ENCODE data around the gene HRH4.

The HRH4 gene

DNA sequence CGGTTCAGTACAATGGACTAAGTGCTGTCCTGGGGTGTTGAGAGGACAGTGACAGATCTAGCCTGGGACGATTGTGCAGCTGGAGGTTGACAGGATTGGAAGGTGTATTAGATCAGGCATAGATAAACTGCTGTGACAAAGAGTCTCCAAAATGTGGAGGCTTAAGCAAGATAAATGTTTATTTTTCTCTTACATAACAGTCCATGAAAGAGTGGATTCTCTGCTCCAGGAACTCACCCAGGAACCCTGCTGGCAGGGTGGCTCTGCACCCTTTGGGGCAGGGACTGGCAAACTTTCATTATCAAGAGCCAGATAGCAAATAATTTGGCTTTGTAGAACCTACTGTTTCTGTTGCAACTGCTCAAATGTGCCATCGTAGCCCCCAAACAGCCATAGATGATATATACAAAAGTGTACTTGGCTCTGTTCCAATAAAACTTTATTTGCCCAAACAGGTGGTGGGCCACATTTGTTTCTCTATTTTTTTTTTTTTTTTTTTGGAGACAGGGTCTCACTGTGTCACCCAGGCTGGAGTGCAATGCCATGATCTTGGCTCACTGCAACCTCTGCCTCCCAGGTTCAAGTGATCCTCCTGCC is 9.7 kb downstream of the HRH4 start:
- no peak for DNase-seq

DNA sequence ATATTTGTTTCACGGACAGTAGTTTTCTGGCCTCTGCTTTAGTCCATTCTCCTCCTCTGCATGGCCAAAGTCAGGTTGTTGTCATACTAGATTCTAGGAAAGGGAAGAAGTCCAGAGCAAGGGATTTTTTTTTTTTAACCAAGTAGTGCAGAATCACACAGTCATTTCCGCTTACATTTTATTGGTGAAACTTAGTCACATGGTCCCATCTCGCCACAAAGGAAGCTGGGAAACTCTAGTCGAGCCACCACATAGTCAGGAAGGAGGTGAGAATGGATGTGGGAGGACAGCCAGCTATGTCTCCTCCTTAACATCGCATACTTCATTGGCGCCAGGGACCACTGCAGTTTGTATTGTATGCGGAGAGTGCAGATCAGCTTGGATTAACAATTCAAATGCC is 10.4 kb downstream of the HRH4 start:
- no peak for DNase-seq

DNA sequence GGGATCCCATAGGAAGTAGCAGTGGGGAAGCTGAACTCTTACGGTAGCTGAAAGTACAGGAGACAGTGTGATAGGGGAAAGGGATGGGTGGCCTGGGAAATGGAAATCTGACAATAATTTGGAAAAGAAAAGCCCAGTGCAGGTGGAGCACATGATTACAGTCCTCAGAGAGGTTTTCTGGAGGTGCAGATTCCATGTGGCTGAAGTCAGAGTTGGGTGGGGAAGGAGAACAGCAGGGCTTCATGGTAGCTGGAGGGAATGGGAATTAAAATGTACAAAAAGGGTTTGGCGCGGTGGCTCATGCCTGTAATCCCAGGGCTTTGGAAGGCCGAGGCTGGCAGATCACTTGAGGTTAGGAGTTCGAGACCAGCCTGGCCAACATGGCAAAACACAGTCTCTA is 12.2 kb downstream of the HRH4 start:
- DNase-seq: no peak

DNA sequence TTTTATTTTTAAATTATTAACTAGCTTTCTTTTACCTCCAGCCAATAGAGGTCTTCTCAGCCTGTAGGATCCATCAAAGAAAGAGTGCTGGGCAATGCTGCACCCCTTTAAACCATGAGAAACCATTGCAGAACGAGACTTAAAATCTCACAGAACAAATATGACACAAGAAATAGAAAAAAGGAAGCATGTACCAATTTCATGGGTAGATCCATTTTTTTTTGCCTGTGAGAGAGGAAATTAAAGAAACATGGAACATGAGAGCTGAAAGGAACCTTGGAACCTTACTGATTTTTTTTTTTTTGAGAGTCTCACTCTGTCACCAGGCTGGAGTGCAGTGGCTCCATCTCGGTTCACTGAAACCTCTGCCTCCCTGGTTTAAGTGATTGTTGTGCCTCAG is 14.0 kb downstream of the HRH4 start:
- no peak for DNase-seq

DNA sequence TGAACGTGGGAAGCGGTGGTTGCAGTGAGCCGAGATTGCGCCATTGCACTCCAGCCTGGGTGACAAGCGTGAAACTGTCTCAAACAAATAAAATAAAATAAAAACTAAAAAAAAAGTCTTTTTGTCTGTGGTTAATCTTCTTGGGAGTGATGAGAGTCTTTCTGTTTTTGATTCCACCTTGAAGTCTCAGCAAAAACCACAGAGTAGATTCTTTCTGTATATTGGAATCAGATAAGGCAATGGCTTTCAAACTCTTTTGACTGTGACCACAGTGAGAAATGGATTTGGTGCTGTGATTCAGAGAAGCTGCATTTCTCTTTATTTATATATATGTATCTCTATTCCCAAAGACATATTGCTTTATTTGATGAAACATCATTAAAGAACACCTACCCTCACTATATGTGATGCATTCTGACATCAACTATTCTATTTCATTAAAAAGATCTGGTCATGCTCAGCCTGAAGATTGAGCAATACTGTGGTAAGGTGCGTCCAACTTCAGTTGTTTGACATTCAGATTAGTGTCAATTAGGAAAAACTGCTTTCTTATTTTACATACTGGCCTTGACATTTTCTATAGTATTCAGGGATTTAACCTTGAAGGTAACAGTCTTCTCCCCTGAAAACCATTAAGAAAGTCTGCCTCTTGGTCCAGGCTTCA is 15.6 kb downstream of the HRH4 start:
- no peak for DNase-seq

DNA sequence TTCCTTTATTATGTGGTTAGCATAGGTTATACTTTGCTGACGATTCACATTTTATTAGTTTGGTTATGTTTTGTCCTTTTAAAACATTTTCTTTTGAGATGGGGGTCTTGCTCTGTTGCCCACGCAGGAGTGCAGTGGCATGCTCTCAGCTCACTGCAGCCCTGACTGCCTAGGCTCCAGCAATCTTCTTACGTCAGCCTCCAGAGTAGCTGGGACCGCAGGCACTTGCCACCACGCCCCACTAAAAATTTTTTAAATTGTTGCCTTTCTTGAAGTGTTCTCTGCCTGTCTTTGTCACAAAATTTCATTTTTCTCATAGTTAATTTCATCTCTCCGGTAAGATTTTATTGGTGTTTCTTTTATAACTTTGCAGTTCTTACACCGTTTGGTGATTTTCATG is 18.9 kb downstream of the HRH4 start:
- DNase-seq: no peak

DNA sequence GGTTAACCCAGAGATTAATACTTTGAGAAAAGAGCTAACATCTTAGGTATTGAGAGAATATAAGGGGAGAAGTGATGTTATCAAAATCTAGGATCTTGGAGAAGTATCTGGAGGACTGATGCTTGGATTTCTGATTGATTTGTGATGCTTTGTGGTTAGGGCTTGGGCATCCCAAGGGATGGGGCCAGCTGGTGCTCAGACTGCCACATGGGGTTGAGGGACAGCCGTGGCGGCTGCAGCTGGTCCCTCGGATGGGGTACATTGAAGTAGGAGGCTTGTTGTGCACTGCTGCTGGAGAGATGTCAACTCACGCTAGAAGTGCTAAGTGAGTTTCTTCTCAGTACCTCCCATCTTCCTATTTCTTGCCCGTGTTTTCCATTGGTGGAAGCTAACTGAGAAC is 22.4 kb downstream of the HRH4 start:
- no peak for DNase-seq

DNA sequence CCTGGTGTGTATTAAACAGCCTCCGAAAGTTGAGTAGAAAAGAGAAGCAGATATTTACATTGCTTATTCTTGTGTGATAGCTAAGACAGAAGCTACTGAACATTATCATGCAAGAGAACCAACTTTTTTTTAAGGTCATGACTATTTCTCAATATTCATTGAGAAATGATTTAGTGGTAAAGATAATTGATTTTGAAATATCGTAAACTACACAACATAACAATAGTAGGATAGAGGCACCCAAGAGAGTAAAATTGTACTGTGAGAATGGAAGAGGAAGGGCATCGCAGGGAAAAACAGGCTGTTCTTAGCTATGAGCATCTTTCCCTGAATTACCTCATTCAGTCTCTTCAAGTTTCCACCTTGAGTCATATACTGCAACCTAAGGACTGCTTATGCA is 25.2 kb downstream of the HRH4 start:
- no peak for DNase-seq

DNA sequence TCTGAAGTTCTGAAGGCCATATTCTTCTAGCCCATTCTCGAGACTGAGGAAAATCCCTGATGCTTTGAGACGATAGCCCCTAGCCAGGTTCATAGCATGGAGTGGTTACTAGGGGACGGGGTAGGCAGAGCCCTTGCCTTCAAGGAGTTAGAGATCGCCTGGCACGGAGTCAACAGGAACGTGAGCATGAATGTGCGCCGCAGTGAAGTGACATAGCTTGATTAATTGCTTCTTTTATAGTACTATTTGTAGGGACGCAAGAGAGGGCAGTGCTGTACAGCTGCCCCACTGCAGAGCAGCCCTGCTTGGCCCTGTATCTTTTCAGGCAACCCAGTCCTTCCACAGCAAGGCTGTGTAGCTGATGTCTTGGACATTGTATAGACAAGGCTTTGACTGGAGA is 26.2 kb downstream of the HRH4 start:
- peak; percentile 24 to 25 for DNase-seq

DNA sequence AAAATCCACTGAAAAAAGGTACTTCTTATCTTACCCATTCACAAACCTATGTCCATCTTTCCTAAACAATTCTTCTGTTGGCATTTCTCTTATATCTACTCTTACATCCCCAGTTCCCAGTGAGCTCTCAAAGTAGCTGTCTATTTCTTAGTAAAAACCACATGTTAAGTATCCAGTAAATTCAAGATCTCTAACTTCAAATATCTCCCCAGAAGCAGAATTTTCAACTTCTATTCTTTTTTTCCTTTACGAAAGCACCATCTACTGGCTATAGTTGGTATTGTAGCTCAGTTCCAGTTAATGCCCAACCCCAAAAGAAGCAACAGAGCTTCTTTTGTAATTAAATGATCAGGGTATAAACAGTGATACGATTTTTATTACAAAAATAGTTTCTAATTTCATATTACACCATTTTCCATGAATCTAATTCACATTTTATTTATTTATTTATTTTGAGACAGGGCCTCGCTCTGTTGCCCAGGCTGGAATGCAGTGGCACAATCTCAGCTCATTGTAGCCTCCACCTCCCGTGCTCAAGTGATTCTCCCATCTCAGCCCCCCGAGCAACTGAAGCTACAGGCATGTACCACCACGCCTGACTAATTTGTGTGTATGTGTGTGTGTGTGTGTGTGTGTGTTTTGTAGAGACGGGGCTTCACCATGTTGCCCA is 28.5 kb downstream of the HRH4 start:
- peak in 1 of 2 experiments; percentile 13 for DNase-seq

DNA sequence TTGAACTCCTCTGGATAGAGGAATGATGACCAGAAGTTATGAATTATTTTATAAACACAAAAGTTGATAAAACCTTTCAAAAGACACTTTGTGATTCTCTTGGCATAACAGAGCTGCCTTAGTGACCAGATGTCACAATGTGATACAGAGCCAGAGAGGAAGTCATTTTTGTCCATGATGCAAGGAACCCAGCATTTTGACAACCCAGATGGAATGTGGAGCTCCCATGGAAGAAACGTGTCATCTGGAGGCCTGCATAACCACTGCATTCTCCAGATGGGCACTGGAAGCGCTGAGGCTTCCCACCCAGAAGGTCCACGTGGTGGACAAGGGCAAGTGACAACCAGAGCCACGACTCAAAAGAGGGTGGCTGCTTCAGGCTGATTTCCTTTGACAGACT is 30.1 kb downstream of the HRH4 start:
- DNase-seq: no peak

DNA sequence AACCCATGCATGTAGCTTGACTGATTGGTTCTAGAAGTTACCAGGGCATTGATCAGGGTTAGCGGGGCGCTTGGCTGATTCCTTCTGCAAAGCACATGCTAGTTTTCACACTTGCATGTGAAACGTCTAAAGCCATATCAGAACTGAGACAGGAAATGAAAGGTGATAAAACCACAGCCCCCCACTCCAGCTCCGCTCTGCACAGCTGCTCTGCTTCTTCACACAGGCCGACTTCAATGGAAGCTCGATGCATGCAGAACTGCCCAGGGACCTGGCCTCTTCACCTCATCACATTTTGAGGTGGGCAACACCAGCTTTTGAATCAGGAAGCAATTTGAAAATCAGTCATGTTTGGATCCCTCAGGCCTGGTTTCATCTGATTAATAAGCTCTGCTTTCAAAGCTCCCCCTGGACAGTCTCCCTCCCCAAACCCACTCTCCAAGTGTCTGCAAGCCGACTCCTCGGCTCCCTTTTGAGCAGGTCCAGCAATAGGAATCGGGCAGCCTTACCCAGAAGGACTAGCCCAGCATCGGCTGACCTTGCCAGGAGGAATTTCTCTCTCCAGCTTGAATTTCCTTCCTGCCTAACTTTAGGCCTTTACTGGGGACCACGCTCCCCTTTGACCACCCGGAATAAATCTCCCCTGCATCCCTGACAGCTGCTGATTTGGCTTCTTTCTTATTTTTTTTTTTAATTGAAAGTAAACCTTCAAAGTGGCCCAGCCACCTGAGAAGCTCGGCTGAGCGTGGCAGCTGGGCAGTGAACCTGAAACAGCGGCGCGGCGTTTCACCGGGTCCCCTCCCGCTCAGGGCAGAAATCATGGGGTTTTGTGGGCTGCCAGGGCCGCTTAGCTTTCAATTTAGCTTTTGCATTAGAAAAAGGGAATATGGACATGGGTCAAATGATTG is 31.7 kb downstream of the HRH4 start:
- peak in 1 of 2 experiments; percentile 43 for DNase-seq

DNA sequence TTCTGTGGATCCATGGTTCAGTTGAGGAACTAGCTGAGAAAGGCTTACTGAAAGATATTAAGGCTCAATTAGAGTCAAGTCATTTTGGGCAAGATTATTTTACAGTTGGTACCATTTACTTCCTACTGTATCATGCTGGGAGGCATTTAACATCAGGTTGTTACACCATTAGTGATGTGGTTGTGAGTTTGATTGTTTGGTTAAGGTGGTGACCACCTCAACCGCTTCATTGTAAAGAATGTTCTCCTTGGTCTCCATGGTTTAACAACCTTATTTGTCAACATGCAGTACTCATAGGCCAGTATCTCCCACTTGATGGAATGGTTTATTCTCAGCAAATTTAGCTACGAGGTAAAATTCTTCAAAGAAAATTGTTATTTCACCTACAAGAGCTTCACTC is 34.1 kb downstream of the HRH4 start:
- DNase-seq: no peak

DNA sequence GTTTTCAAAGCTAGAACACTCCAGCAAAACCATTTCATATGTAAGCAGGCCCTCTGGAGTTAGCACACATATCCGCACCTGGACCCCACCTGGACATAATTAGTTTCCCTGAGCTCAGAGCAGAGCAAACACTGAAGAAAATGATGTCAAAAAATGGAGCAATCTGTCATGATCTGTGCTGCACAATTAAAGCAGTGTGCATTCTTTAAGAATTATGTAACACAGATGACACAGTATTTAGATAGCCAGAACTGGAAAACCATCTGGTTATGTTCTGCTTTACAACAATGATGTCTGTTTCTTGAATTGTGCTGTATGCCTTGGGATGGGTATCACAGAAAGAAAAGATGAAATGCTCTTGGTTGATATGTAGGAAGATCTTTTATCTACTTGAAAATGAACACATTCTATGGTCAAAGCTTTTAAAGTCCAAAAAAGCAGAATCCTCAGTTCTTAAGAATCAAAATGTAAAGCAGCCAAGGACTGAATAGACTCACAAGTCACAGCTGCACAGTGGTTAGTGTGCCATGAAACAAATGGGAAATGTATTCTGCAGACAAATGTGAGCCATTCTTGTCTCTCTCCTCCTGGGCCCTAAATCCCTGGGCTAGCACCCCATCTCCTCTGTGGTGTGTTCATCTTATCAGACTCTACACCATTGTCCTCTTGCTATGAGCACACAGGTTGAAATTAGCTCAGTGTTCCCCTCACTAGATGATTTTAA is 36.8 kb downstream of the HRH4 start:
- peak; percentile 20 to 37 for DNase-seq

DNA sequence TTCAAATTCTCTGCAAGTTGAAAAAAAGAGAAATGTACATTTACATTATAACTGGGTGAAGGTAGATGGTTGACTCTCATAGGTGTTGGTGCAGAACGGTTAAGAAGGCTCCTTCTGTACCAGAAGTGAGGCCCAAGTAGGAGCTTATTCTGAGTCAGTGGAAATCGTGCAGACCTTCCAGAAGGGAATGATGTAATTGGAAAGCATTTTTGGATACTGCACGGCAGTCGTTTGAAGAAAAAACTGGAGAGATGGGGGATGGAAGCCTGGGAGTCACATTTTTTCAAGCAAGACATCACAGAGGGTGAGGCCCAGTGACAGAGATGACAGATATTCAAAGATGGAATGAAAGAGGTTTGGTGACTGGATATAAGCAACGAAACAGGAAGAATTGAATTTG is 39.4 kb downstream of the HRH4 start:
- DNase-seq: no peak

DNA sequence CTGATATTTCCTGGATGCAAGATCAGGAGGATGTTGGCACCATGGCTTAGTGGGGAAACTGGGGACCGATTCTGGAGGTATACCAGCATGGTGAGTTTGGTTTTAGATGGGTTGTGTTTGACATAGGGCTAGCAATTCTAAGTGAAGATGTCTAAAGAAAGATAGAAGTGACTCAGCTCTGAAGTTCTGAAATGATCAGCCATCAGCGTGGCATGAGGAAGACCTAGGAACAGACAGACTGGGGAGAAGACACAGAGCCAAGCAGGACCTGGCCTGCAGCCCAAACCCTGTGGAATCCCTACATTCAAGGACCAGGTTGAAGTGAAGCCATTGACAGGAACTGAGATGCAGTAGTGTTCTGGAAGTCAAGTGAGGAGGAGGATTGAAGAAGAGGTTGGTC is 39.8 kb downstream of the HRH4 start:
- no peak for DNase-seq

DNA sequence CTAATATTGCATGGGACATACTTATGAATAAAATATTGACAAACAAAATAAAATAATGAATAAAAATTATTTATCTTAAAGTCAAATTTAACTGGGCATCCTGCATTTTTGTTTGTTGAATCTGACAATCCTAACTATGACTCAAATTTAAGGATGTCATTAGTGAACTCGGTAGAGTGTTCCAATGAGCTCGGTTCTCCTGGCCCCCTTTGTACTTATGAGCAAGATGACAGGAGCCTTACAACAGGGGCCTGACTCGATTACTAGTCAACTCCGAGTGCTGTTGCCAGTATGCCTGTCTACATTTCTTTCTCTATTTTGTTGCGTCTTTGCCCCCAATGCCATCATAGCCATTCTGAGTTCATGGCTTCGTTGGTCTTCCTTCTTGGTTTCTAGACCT is 40.3 kb downstream of the HRH4 start:
- no peak for DNase-seq

DNA sequence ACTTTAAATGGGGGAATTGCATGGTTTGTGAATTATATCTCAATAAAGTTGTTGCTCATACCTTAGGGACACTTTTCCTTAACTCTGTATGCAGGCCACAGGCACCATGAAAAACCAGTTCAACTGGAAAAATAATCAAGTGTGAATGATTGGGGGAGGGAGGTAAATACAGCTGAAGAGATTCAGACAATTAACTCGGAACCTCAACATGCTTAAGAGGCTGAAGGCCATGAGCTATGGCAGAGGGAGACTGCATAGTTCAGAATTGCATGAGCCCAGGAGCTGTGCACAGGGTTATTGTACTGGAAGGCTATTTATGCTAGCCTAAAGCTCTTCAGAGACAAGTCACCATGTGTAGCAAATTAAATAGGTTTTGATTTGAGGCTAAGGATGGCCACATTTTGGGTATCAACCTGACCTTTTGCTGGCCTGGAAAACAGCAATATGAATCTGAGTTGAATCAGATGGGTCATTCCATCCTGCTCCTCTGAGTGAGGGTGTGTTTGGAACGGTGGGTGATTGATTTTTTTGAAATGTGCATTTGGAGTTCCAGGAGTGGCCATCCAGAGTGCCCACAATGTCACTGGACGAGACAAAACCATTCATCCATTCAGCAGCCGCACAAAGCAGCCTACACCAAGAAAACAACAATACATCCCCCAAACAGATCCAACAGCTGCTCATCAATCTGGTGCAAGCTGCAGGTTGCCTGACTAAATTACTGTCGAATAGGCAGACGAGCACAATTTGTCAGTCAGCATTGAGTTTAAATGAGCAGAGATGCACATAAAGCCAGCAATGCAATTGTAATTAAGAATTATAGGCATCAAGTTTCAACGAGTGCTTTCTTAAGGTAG is 42.5 kb downstream of the HRH4 start:
- no peak for DNase-seq

DNA sequence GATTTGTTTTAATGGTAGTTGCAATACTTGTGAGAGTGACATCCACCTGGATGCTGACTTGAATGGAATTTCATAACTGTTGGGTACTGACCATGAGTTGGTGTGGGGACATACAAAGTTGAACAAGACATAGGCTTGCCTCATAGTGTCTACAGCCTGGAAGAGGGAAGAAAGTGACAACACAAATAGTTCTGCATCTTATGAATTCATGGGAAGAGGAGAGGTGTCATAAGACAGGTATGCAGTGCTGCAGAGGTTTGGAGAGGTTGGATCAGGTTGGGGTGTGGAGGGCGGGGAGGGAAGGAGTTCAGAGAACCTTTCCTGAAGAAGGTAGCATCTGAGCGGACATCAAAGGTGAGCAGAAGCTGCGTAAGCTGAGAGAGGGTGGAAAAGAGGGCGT is 44.0 kb downstream of the HRH4 start:
- DNase-seq: no peak

DNA sequence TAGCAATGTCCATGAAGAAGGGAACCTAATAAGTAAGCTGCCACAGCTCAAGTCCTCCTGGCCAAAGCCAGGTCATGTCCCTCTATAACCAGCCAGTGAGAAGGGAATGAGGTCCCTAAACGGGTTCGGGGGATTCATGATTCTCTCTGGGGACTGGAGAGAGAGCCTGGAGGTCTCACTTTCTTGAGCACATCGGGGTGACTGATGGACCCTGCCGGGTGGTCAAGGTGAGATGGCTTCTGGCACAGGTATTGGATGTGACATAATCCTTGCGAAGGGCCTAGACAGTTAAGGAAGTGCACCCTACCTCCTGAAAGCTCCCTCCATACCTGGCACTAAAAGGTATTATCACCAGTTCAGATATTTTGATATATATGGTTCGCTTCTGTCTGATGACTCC is 45.7 kb downstream of the HRH4 start:
- DNase-seq: no peak

DNA sequence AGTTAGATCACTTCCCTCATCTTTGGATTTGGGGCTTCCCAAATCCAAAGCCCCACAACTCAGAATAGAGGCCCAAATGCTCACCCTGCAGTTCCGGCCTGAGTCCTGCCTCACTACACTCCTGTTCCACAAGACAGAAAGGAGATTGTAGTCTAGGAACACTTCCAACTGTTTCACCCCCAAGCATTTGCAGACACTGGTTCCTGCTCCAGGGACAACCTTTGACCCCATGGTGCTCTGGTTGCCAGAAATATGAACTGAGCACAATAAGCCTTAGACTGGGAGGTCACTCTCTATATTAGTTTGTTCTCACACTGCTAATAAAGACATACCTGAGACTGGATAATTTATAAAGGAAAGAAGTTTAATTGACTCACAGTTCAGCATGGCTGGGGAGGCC is 49.0 kb downstream of the HRH4 start:
- no peak for DNase-seq

DNA sequence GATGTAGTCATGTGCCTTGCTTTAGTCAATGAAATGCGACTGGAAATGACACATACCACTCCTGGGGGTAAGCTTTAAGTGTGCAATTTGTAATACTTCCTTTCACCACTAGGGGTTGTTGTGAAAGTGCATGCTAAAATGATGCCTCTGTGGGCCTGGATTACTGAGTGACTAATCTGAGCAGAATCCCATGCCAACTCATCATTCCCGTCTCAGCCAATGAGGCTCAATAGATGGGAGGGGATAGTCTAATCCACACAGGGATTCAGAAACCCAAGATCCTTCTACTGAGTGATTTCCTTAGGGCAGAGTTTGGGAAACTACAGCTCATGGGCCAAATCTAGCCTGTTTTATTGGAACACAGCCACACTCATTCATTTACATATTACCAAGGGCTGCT is 54.0 kb downstream of the HRH4 start:
- peak in 1 of 2 experiments; percentile 24 for DNase-seq
